T-helper 22 cell (primary cell): ENCODE data around the gene HES2.
A peak's percentile ranks its signal among the peaks of the same experiment; 100 is the strongest.
"Not testable (repeated sequence)": the region's sequence is repeated elsewhere in the genome, so short reads cannot be mapped to it uniquely, and the experiment has no call there.

Experiments used
- DNase-seq: peaks from one replicate; pipeline ENCODE4 v3.0.0-alpha.2; 2020; ENCODE audit warnings: low read depth

Gene HES2

DNA sequence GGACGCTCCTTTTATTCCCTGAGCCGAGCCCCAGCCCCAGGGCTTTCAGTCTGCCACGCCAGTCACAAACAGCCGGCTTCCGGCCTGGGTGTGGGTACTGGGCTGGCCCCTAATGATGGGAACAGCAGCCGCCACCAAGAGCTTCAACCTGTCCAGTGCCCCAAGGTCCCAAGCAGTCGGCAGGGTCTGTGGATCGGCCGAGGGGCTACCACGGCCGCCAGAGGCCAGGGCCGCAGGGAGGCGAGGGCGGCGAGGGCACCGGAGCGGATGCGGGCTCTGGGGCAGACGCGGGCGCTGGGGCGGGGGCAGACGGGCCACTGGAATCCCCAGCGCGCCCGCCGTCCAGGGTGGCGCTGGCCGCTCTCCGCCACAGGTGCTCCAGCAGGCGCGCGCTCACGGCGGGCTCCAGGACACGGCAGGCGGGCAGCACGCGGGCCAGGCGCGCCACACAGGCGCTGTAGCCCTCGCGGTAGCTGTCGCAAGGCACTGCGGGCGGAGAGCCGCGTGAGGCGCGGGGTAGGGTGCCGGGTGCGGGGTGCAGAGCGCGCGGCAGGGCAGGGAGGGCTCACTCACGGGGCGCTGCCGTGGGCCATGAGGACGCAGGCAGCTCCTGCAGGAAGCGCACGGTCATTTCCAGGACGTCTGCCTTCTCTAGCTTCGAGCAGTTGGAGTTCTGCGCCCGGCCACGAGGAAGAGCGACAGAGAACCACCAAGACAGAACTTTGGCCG, 887 bp downstream of the HES2 start:
- no peak for DNase-seq

DNA sequence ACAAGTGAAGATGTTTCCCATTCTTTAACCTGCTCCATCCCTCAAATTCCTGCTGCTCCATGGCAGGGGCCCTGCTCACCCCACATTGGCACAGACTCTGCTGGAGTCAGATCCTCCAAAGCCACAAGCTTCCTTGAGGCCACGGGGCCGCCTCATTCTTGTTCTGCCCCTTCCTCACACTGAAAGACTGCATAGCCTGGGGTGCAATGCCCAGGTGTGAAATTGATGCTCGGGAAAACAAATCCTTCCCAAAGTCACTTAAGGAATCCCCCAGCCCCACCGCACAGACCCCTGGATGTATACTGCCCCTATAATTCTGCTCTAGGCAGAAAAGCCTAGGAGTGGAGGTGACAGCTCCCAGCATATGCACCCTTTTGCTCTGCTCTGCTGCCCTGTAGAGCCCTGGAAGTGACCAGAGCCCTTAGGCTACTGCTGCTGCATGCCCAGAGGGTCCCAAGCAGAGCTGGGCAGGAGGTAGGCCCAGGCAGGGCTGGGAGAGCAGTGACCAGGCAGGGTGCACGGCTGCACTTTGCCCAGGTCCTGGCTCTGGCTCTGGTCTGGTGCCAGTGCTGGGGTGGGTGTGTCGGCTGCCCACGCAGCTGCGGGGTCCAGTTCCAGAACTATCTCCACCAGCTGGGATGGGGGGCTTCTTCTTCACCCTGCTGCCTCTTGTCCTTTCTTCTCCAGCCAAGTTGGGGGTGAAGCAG, 1.6 kb downstream of the HES2 start:
- no peak for DNase-seq

DNA sequence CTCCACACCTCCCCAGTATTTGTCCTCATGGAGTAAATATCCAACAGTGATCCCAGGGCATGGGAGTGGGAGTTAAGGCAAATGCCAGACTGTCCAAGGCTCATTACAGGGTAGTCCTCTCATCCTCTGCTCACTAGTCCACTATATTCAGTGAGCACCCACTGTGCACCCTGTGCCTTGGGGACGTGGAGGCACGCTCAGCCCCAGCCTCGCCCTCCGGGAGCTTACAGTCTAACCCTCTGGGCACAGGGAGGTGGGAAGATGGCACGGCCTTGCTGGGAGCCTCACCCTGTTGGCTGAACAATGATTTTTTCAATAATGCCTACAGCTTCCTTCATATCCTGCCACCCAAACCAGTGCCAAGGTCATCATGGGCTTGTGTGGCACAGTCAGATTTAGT, 2.8 kb downstream of the HES2 start:
- DNase-seq = no peak

DNA sequence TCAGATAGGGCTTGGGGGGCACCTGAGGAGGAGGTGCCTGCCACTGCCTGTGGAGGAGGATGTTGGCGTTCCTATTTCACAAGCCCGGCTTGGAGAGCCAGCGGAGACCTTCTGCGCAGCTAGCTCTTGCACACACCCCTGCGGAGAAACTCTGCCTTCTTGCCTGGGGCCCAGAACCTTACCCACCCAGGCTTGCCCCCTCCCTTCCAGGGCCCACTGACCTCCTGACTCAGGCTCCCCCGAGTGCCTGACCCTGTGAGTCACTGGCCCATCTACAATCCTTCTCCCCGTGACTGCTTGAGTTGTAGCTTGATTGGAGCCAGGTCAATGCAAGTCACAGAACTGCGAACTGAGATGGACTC, 3.4 kb downstream of the HES2 start:
- DNase-seq = no peak

DNA sequence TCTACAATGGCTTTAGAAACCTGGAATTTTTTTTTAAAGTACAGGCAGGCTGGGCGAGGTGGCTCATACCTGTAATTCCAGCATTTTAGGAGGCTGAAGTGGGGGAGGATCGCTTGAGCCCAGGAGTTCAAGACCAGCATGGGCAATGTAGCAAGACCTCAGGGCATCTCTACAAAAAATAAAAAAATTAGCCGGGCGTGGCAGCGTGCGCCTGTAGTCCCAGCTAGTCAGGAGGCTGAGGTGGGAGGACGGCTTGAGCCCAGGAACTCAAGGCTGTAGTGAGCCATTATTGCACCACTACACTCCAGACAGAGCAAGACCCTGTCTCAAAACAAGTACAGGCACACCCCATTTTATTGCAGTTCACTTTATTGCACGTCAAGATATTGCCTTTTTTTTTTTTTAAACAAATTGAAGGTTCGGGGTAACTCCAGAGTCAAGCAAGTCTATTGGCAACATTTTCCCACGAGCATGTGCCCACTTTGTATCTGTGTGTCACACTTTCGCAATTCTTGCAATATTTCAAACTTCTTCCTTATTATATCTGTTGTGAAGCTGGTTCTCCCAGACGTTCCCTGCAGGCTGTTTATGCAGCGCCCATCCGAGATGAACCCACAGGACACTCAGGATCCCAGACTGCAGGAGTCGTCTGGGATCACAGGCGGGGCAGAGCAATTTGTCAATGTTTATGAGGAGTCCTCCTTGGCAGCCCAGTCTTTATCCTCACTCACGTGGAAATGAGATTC, 4.7 kb downstream of the HES2 start:
- no peak for DNase-seq

DNA sequence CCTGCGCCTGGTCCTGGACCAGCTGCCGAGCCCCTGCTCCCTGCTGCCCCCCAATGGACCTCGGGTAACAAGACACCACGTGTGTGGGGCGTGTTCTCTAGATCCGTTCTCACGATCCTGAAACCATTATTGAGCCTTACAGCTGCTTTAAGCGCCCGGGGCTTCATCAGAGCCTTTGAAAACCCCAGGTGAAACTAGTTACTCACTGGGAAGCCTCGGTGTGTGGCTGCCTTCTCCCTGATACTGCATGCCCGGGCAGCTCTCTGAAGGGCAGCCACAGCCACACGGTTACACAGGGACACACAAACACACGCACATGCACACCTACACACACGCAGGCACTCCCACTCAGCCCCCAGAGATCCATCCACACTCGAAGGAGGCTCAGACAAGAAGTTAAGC, 5.3 kb downstream of the HES2 start:
- DNase-seq = no peak

DNA sequence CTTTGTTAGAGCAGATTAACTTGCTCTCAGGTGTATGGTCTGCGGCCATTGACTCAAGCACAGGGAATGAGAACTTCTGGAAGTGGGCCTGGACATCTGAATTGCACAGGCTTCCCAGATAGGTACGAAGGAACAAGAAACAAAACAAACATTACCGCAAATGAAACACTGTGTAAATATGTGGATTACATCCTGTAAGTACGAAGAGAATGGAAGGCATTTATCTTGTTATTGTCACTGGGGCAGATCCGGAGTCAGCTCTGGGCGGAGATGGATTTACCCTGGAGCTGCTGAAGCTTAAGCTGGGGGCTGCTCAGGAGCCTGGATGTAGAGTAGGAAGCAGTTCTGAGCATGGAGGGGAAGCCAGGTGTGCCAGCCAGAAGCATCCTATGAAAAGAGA, 6.8 kb downstream of the HES2 start:
- no peak for DNase-seq

DNA sequence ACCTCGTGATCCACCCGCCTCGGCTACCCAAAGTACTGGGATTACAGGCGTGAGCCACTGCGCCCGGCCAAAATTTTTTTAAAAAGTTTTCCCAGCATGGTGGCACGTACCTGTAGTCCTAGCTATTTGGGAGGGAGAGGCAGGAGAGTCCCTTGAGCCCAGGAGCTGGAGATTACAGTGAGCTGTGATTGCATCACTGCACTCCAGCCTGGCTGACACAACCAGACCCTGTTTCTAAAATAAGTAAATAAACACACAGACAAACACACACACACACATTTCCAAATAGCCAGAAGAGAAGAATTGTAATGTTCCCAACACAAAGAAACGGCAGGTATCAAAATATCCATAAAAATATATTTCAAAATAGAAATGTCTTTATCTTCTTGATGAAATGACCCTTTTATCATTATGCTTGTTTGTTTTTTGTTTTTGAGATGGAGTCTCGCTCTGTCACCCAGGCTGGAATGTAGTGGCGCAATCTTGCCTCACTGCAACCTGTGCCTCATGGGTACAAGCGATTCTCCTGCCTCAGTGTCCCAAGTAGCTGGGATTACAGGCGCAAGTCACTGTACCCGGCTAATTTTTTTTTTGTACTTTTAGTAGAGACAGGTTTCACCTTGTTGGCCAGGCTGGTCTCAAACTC, 9.3 kb downstream of the HES2 start:
- DNase-seq = no peak

DNA sequence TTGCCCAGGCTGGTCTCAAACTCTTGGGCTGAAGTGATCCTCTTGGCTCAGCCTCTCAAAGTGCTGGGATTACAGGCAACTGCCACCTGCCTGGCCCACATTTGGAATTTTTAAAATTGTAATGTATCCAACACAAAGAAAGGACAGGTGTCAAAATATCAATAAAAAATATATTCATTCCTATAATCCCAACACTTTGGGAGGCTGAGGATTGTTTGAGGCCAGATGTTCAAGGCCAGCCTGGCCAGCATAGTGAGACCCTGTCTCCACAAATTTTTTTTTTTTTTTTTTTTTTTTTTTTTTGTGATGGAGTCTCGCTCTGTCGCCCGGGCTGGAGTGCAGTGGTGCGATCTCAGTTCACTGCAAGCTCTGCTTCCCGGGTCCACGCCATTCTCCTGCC, 10.0 kb downstream of the HES2 start:
- no peak for DNase-seq

DNA sequence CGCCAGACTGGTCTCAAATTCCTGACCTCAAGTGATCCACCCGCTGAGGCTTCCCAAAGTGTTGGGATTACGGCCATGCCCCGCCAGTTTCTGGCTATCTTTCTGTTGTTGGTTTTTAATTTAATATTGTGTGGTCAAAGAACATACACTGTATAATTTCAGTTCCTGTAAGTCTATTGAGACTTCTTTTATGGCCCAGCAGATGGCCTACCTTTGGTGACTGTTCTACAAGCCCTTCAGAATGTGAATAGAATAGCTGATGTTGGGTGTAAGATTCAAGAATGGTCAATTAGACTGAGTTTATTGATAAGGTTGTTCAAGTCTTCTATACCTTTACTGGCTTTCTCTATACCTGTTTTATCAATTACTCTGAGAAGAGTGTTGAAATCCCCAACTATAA, 10.7 kb downstream of the HES2 start:
- DNase-seq = no peak

DNA sequence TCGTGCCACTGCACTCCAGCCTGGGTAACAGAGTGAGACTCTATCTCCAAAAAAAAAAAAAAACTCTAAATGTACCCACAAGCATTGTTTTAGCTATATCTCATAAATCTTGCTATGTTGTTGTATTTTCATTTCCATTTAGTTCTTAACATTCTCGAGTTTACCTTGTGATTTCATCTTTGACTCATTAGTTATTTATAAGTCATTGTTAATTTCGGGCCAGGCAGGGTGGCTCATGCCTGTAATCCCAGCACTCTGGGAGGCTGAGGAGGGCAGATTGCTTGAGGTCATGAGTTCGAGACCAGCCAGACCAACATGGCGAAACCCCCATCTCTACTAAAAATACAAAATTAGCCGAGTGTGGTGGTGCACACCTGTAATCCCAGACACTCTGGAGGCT, 11.7 kb downstream of the HES2 start:
- no peak for DNase-seq

DNA sequence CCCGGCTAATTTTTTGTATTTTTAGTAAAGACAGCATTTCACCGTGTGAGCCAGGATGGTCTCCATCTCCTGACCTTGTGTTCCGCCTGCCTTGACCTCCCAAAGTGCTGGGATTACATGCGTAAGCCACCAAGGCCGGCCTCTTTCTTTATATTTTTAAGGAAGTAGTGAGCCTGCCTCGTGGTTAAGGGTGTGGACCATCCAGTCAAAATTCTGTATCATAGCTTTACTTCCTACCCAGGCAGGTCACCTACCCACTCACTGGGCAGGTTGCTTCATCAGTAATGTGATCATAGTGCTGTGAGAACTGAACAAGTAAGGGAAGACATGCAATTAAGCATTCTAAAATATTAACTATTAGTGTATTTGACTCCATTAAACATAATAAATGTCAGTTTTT, 18.0 kb downstream of the HES2 start:
- no peak for DNase-seq

DNA sequence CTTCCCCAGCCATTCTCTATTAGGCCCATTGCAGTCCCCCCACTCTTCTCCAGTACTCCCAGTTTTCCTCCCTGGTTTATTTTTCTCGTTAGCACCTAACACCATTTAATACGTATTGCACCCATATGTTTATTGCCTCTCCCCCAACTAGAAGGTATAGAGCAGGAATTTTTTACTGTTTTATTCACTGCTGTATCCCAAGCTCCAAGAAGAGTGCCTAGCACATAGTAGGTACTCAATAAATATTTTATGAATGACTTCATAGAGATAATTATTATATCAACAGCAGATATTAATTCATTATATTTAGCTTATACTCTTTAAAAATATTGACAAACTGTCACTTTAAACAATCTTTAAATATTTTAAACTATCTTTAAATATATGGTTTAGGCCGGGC, 20.4 kb downstream of the HES2 start:
- DNase-seq = no peak

DNA sequence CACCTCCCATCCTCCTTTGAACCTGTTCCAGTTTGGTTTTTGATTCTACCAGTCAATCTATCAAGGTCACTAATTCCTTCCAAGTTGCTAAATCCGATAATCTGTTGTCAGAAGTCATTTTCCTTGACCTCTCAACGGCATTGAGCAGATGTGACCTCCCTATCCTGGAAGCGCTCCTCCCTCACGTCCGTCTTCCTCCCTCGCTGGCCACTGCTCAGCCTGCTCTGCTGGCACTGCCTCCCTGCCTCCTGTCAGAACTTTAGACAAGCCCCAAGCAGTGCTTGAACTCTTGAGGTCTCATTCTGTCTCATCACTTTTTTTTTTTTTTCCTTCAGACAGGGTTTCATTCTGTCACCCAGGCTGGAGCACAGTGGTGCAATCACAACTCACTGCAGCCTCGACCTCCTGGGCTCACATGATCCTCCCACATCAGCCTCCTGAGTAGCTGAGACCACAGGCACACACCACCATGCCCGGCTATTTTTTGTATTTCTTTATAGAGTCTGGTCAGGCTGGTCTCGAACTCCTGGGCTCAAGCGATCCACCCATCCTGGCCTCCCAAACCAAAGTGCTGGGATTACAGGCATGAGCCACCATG, 21.8 kb downstream of the HES2 start:
- no peak for DNase-seq

DNA sequence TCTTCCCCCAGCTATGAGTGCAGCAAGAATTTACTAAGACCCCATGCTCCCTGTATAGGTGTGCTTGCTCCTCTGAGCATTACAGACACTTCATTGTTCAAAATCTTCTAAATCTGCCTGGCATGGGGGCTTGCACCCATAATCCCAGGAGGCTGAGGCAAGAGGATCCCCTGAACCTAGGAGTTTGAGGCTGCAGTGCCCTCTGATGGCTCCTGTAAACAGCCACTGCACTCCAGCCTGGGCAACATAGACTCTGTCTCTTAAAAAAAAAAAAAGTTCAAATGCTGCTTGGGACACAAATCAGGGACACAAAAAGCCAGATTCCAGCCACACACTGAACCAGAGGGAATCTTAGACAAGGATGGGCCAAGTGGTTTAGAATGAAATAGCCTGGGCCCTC, 22.7 kb downstream of the HES2 start:
- no peak for DNase-seq

DNA sequence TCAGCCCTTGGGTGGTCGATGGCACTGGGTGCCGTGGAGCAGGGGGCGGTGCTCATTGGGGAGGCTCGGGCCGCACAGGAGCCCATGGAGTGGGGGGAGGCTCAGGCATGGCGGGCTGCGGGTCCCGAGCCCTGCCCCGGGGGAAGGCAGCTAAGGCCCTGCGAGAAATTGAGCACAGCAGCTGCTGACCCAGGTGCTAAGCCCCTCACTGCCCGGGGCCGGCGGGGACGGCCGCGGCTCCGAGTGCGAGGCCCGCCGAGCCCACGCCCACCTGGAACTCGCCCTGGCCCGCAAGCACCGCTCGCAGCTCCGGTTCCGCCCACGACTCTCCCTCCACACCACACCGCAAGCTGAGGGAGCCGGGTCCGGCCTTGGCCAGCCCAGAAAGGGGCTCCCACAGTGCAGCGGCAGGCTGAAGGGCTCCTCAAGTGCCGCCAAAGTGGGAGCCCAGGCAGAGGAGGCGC, 23.9 kb downstream of the HES2 start:
- not testable (repeated sequence) for DNase-seq

DNA sequence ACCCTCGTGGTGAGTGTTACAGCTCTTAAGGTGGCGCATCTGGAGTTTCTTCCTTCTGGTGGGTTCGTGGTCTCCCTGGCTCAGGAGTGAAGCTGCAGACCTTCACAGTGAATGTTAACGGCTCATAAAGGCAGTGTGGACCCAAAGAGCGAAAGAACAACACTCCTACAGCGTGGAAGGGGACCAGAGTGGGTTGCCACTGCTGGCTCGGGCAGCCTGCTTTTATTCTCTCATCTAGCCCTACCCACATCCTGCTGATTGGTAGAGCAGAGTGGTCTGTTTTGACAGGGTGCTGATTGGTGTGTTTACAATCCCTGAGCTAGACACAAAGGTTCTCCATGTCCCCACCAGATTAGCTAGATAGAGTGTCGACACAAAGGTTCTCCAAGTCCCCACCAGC, 24.6 kb downstream of the HES2 start:
- not testable (repeated sequence) for DNase-seq

DNA sequence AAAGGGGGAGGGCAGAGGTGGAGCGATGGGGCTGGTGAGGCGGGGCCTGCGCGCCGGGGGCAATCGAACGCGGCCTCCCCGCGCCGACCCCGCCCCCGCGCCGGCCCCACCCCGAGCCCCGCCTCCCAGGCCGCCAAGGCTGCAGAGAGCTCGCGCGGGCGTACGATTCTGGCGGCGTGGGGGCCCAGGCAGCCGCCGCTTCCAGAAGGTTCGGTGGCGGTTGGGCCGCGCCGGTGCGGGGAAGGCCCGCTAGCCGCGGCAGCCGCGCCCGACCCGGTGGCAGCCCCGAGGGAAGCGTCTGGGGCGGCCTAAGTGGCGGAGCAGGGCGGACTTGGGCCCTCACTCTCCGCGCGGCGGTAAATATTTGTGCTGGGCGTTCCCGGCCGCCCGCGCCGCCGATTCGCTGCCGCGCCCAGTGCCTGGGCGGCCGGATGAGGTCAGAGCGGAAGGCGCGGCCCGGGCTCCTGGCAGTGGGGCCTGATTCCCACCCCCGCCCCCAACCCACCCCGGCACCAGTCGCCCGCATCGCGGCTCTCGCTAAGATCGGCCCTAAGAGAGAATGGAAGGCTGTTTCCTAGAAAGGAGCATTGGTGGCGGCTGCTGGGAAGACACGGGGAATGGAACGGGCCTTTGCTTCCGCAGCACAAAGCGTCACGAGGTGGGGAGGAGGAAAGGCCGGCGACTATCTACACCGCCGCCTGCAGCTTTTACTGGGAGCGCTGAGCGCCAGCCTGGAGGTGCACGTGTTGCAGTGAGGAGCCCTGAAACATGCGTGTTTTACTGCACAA, 26.1 kb downstream of the HES2 start, which contains the start of gene ACOT7:
TSS of gene ACOT7 (minus strand) at position 368 of the 788 bp plus-strand sequence. CDS start 368 bp downstream, outside the sequence.
- peak; percentile 83 for DNase-seq

DNA sequence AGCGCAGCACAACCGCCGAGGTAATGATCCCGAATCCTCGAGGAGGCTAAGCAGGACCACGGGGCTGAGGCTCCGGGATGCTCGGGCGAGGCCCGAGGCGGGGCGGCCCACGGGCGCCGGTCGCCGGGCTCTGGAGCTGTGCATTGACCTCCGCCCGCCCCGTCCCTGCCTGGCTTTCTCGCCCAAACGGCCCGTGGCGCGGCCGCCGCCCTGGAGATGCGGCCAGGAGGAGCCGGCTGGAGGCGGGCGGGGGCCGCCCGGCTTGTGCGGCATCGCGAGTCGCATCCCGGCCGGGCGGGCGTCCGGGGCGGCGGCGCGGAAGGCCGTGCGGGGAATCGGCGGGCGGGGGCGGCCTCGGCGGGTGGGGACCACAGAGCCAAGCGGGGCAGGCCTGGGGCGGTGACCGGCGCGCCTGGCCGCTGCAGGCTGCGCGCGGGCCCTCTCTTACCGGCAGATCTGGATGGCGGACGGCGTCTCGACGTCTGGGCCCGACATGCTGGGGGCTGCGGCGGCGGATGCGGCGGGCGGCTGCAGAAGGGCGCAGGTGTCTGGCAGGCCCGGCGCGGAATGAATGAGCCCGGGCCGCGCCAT, 26.8 kb downstream of the HES2 start:
- DNase-seq = no peak

DNA sequence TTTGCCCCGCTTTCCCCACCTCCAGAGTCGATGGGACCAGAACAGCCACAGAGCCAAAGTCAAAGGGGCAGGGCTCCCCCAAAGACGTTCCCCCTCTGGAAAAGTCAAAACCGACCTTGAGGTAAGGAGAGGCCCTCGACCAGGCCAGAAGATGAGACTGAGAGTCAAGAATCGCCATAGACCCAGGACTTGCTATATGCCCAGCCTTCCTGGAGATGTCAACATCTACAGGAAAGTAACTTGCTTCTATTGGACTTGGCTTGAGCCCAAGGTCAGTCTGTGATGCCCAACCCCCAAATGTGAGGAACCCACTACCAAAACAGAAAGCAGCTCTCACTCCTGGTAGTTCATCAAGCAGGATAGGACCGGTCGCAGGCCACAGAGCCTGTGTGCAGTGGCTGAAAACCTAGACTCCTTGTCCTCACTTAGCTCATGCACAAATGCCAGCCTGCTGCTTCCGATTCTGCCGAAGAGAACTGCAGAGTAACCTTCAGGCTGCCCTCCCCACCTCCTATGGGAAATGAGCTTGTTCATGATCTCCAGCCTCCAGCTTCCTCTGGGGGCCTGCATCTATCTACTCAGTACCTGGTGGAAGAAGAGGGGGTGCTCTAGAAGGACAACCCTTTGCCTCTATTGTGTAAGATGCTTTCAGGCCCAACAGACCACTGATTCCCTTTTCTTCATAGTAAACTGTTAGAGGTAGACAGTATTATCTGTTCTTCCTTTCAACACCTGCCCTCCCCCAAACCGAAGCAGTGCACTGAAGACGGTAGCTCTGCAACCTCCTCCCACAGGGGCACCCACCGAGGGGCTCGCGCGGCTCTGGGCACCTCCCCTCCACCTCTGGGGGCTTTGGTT, 27.5 kb downstream of the HES2 start:
- DNase-seq = no peak
